Endothelial cell of umbilical vein (primary cell): ENCODE measurements around the gene CEP78. TPM values are rescaled to one million over a fixed set of nuclear protein-coding genes. Genes with fewer than 3 reads are reported as not detected.

Experiments
- BruUV-seq: library from RNA; stranded (reverse); fragments of 400-500 nt; replicated peaks from 2 replicates; lab custom pipeline; 2021; lab: Mats Ljungman, UMichigan
- CTCF ChIA-PET: fragments of 300-600, 350-600 bp; sonication (Branson Sonifier 250); formaldehyde crosslinking; loops from one replicate; lab custom pipeline; 2021; ENCODE audit warnings: antibody characterized with exemption, inconsistent platforms; lab: Charles Lee
- POLR2A ChIA-PET: fragments of 300-600, 350-600 bp; sonication (Branson Sonifier 250); formaldehyde crosslinking; loops from one replicate; lab custom pipeline; 2021; ENCODE audit warnings: antibody characterized with exemption, inconsistent platforms; lab: Charles Lee
- DNase-seq: peaks from one replicate; pipeline ENCODE4 v3.0.0-alpha.2; 2011; ENCODE audit warnings: low read depth, low spot score
- FAIRE-seq: peaks from 2 replicates; lab custom pipeline; 2011; peaks lifted over from hg19 to GRCh38; lab: Jason Lieb, UNC
- H2AFZ ChIP-seq: 2 replicates; pipeline ENCODE4 v1.6.0; 2012; ENCODE audit warnings: low read depth, low read length, control low read depth, inconsistent platforms
- H3K27ac ChIP-seq: 2 replicates; pipeline ENCODE4 v1.5.1; 2011; ENCODE audit warnings: low read depth, mild to moderate bottlenecking, control low read depth, low read length, moderate library complexity; ENCODE audit not compliant: insufficient read depth
- H3K27me3 ChIP-seq, 2 experiments: 2 replicates each; pipeline versions ENCODE4 v1.6.0 to v1.6.1; 2011; ENCODE audit warnings: low read length in 2 of 2, mixed read lengths in 1 of 2; ENCODE audit not compliant: control insufficient read depth in 2 of 2, insufficient read depth in 2 of 2
- H3K36me3 ChIP-seq, 2 experiments: 2 replicates in 1 of 2; 3 replicates in 1 of 2; pipeline ENCODE4 v1.5.1; 2011; ENCODE audit warnings: low read length in 2 of 2, mild to moderate bottlenecking in 1 of 2, moderate library complexity in 1 of 2; ENCODE audit not compliant: control insufficient read depth in 2 of 2, insufficient read depth in 2 of 2; ENCODE audit errors: extremely low read depth in 1 of 2
- H3K4me1 ChIP-seq: 3 replicates; pipeline ENCODE4 v1.5.1; 2011; ENCODE audit warnings: mild to moderate bottlenecking, low read length; ENCODE audit not compliant: control insufficient read depth, insufficient read depth; ENCODE audit errors: extremely low read depth
- H3K4me2 ChIP-seq: 2 replicates; pipeline ENCODE4 v1.6.1; 2011; ENCODE audit warnings: low read length, control low read depth, mixed read lengths; ENCODE audit not compliant: insufficient read depth
- H3K4me3 ChIP-seq, 3 experiments: fragments of 200-600 bp in 1 of 3; sonication (generic), shearing (Covaris generic) in 1 of 3; replicated peaks in 1 of 3; 2 replicates each; pipeline ENCODE4 v1.5.1; 2011 to 2016; ENCODE audit warnings: control low read depth in 3 of 3, low read length in 3 of 3, mild to moderate bottlenecking in 2 of 3, inconsistent platforms in 1 of 3, low read depth in 1 of 3, moderate library complexity in 1 of 3; ENCODE audit not compliant: insufficient read depth in 1 of 3
- H3K79me2 ChIP-seq: 2 replicates; pipeline ENCODE4 v1.6.0; 2012; ENCODE audit warnings: low read length, inconsistent platforms; ENCODE audit not compliant: control insufficient read depth, insufficient read depth
- H3K9ac ChIP-seq: replicated peaks from 2 replicates; pipeline ENCODE3; 2011; ENCODE audit warnings: low read length, control low read depth; ENCODE audit not compliant: insufficient read depth; ENCODE audit errors: extremely low read depth
- H3K9me1 ChIP-seq: replicated peaks from 3 replicates; pipeline ENCODE4 v1.6.0; 2011; ENCODE audit warnings: mild to moderate bottlenecking, low read length; ENCODE audit not compliant: control insufficient read depth, insufficient read depth; ENCODE audit errors: extremely low read depth
- H3K9me3 ChIP-seq: replicated peaks from 2 replicates; pipeline ENCODE4 v1.5.1; 2012; ENCODE audit warnings: low read length, inconsistent platforms; ENCODE audit not compliant: control insufficient read depth, insufficient read depth
- H4K20me1 ChIP-seq: replicated peaks from 2 replicates; pipeline ENCODE3; 2011; ENCODE audit warnings: mild to moderate bottlenecking, low read length; ENCODE audit not compliant: control insufficient read depth, insufficient read depth; ENCODE audit errors: extremely low read depth
- CTCF ChIP-seq, 2 donors: IDR thresholded peaks; 1 replicate in 1 of 2; 2 replicates in 1 of 2; pipeline ENCODE4 v1.5.1; 2011; ENCODE audit warnings: low read length in 2 of 2, mild to moderate bottlenecking in 2 of 2, moderate library complexity in 2 of 2, control low read depth in 1 of 2, inconsistent platforms in 1 of 2, low read depth in 1 of 2; ENCODE audit not compliant: insufficient read depth in 1 of 2; ENCODE audit errors: extremely low read depth in 1 of 2
- EZH2 ChIP-seq: IDR thresholded peaks from 2 replicates; pipeline ENCODE4 v1.6.1; 2012; ENCODE audit warnings: borderline replicate concordance, low read depth, mild to moderate bottlenecking, moderate library complexity, low read length, inconsistent platforms; ENCODE audit not compliant: severe bottlenecking
- FOS ChIP-seq: IDR thresholded peaks from 2 replicates; pipeline ENCODE4 v1.6.1; 2011; ENCODE audit warnings: mild to moderate bottlenecking, low read length, moderate library complexity, borderline replicate concordance; ENCODE audit not compliant: insufficient read depth
- GATA2 ChIP-seq: IDR thresholded peaks from 2 replicates; pipeline ENCODE4 v1.7.0; 2011; ENCODE audit warnings: low read depth, mild to moderate bottlenecking, moderate library complexity, mixed read lengths, low read length; ENCODE audit not compliant: insufficient read length, insufficient read depth
- JUN ChIP-seq: IDR thresholded peaks from 2 replicates; pipeline ENCODE4 v1.6.1; 2011; ENCODE audit warnings: borderline replicate concordance, low read depth; ENCODE audit not compliant: insufficient read length, insufficient read depth
- MYC ChIP-seq: IDR thresholded peaks from one replicate; pipeline ENCODE4 v1.6.1; 2011; ENCODE audit warnings: mild to moderate bottlenecking, low read depth, low read length
- POLR2A ChIP-seq: IDR thresholded peaks from 2 replicates; pipeline ENCODE4 v1.6.1; 2012; ENCODE audit warnings: low read depth, mild to moderate bottlenecking, control low read depth, low read length
- POLR2AphosphoS5 ChIP-seq: IDR thresholded peaks from 2 replicates; pipeline ENCODE4 v1.6.1; 2012; ENCODE audit warnings: low read depth, mild to moderate bottlenecking, control low read depth, low read length, moderate library complexity; ENCODE audit not compliant: insufficient read depth
- dilution Hi-C: fragments of 300-500 bp; cut with MboI; formaldehyde crosslinking; loops from one replicate; pipeline ENCODE4 v1.15.0; 2019; ENCODE audit warnings: low sequenced_read_pairs; ENCODE audit not compliant: extremely low pct_ligation_motif_present
- intact Hi-C: fragments of 100-400 bp; cut with micrococcal nuclease; formaldehyde crosslinking; loops from one replicate; pipeline ENCODE4 v1.10.0; 2022
- polyA plus RNA-seq, 4 experiments: library from polyadenylated mRNA; depleted of rRNA in 3 of 4; stranded (reverse) in 3 of 4; unstranded in 1 of 4; fragments of >200 nt; gene quantifications; 2 replicates each; pipeline versions ENCODE4 v1.2.1 to v1.2.3, GENCODE V29; 2011 to 2012; ENCODE audit warnings: missing spikeins in 1 of 4
- total RNA-seq: library from RNA; stranded (reverse); gene quantifications from 2 replicates; pipeline ENCODE4 v1.2.3, GENCODE V29; 2021
- TF ChIP-seq, protein P1 (sequence below): IDR thresholded peaks from 2 replicates; pipeline ENCODE4 v1.6.1; 2011; ENCODE audit not compliant: insufficient read depth, insufficient read length

Gene CEP78
- total and polyA plus RNA-seq, 2 donors (not counting 3 experiments of a cell fraction or from before 2014, with no cell fraction given): 6.5 to 35.9 TPM

GRCh38 chr9:78243130-78243529, 7.3 kb downstream of the CEP78 start:
- CTCF ChIA-PET: no interaction called here
- FAIRE-seq: no peak
- POLR2A ChIA-PET: no interaction called here
- no peak overlapping the region for H3K27ac ChIP-seq
- no peak overlapping the region for H3K4me3 ChIP-seq
- peaks cover 3% of the 10 kb centered on the region for H3K79me2 ChIP-seq
- dilution Hi-C loops: no loop called here
- no peaks in the 10 kb centered on the region for H3K9me3 ChIP-seq
- H3K4me1 ChIP-seq: no peaks in the 10 kb centered on the region
- H4K20me1 ChIP-seq: no peaks in the 10 kb centered on the region
- H3K9ac ChIP-seq: no peak overlapping the region
- H2AFZ ChIP-seq: no peak overlapping the region
- H3K9me1 ChIP-seq: no peaks in the 10 kb centered on the region
- no peaks in the 10 kb centered on the region for H3K27me3 ChIP-seq
- DNase-seq: no peak
- TF ChIP-seq, protein P1, sequence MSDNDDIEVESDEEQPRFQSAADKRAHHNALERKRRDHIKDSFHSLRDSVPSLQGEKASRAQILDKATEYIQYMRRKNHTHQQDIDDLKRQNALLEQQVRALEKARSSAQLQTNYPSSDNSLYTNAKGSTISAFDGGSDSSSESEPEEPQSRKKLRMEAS: no peak
- TF ChIP-seq CTCF (IDR thresholded peaks at IDR 0.05; ENCODE audit: extremely low read depth in 1 of 2, insufficient read depth in 1 of 2, low read depth in 1 of 2, low read length in 2 of 2): no peak
- no peak for TF ChIP-seq FOS
- no peak for TF ChIP-seq POLR2AphosphoS5
- TF ChIP-seq POLR2A: no peak
- no peak overlapping the region for H3K4me2 ChIP-seq
- intact Hi-C loops: no loop called here
- H3K36me3 ChIP-seq: peaks cover 0 to 5% of the 10 kb centered on the region in 2 experiments
- no TSS peak for BruUV-seq

DNA sequence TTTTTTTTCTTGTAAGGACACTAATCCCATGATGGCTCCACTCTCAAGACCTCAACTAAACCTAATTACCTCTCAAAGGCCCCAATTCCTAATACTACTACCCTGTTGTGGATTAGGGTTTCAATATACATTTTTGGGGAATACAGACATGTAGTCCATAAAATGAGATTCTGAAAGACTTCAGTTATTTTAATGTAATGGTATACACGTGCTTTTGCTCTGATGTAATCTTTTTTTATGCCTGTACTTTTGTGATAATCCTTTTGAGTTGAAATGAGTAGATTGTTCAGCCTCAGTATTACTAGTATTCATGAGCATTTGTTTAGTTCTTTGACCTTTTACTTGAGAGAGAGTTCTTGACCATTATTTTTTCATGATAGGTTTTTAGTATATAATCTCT, 9.5 kb downstream of the CEP78 start:
- Histone ChIP-seq H3K9me3 (no peaks in the 10 kb centered on the region), H3K4me1 (no peaks in the 10 kb centered on the region), H2AFZ (no peak overlapping the region), H4K20me1 (no peaks in the 10 kb centered on the region), H3K27me3 (no peaks in the 10 kb centered on the region), H3K79me2 (no peaks in the 10 kb centered on the region), H3K4me2 (no peak overlapping the region), H3K27ac (no peak overlapping the region), H3K9ac (no peak overlapping the region), H3K36me3 (peaks cover 0 to 5% of the 10 kb centered on the region in 2 experiments), H3K9me1 (no peaks in the 10 kb centered on the region), H3K4me3 (no peak overlapping the region)
- no TSS peak for BruUV-seq
- dilution Hi-C loops: no loop called here
- CTCF ChIA-PET: no interaction called here
- POLR2A ChIA-PET: no interaction called here
- FAIRE-seq (no peak), DNase-seq (no peak)
- intact Hi-C loops: no loop called here
- TF ChIP-seq MYC (no peak), EZH2 (no peak), POLR2A (no peak), FOS (no peak), CTCF (IDR thresholded peaks at IDR 0.05; ENCODE audit: extremely low read depth in 1 of 2, insufficient read depth in 1 of 2, low read depth in 1 of 2, low read length in 2 of 2) (no peak), JUN (no peak), GATA2 (no peak), POLR2AphosphoS5 (no peak)
- TF ChIP-seq, protein P1: no peak
